Measurements from ENCODE around the gene FAR1. TPM values are rescaled to one million over a fixed set of nuclear protein-coding genes. Genes with fewer than 3 reads are reported as not detected.
A peak's percentile ranks its signal among the peaks of the same experiment; 100 is the strongest.
"Not testable (repeated sequence)": the region's sequence is repeated elsewhere in the genome, so short reads cannot be mapped to it uniquely, and the experiment has no call there.

Gene FAR1, protein sequence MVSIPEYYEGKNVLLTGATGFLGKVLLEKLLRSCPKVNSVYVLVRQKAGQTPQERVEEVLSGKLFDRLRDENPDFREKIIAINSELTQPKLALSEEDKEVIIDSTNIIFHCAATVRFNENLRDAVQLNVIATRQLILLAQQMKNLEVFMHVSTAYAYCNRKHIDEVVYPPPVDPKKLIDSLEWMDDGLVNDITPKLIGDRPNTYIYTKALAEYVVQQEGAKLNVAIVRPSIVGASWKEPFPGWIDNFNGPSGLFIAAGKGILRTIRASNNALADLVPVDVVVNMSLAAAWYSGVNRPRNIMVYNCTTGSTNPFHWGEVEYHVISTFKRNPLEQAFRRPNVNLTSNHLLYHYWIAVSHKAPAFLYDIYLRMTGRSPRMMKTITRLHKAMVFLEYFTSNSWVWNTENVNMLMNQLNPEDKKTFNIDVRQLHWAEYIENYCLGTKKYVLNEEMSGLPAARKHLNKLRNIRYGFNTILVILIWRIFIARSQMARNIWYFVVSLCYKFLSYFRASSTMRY
- 25.1 and 45.2 TPM in 2 replicates for total RNA-seq
- polyA plus RNA-seq = 25.4 and 27.5 TPM in 2 replicates

DNA sequence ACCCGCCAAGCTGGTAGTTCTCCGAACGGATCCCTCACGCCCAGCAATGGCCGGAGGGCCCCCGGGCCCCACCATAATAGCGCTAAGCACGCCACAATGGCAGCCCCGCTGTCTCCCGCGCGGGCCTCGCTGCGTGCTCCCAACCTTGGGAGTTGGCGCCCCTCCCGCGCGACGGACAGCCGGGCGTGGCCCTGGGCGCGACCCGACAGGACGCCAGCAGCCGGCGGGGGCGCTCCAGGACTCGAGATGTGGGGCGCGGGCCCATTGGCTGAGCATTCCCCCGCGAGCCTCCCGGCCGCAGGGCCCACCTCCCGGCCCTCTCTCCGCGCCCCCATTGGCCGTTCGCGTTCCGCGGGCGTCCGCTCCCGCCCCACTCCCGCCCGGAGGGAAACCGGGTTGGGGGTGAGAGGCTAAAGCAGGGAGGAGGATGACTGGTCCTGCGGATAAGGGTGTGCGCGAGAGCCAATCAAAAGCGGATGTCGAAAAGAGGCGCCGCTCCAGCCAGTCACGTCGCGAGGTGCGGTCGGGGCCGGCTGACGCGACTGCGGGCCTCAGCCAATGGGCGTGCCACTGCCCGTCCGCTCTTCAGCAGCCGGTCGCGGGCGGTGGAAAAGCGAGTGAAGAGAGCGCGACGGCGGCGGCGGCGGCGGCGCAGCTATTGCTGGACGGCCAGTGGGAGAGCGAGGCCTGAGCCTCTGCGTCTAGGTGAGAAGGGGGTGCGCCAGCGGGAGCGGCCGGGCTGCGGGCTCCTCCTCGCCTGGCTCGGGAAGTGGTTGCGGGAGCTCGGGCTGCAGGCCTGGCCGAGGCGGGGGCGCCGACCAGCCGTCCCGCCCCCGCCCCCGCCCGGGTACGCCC is at the start of gene FAR1:
FAR1 (plus strand) TSS at position 567 of the 855 bp plus-strand sequence. CDS start 26,098 bp downstream, outside the sequence.
- Histone ChIP-seq H3K36me3 (no peaks in the 10 kb centered on the region), H3K9me3 (ENCODE audit: low read depth) (no peaks in the 10 kb centered on the region), H3K27ac (peak within 1 kb of the TSS; percentile 77), H3K4me1 (ENCODE audit: low read depth) (peaks cover 3% of the 10 kb centered on the region), H3K27me3 (no peaks in the 10 kb centered on the region), H3K4me3 (peak within 1 kb of the TSS; percentile 70)
- TF ChIP-seq, protein P1, sequence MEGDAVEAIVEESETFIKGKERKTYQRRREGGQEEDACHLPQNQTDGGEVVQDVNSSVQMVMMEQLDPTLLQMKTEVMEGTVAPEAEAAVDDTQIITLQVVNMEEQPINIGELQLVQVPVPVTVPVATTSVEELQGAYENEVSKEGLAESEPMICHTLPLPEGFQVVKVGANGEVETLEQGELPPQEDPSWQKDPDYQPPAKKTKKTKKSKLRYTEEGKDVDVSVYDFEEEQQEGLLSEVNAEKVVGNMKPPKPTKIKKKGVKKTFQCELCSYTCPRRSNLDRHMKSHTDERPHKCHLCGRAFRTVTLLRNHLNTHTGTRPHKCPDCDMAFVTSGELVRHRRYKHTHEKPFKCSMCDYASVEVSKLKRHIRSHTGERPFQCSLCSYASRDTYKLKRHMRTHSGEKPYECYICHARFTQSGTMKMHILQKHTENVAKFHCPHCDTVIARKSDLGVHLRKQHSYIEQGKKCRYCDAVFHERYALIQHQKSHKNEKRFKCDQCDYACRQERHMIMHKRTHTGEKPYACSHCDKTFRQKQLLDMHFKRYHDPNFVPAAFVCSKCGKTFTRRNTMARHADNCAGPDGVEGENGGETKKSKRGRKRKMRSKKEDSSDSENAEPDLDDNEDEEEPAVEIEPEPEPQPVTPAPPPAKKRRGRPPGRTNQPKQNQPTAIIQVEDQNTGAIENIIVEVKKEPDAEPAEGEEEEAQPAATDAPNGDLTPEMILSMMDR (IDR thresholded peaks at IDR 0.05; ENCODE audit: low read depth, low read length) = peak; percentile 63
- DNase-seq (ENCODE audit: low read depth in 1 of 2, low spot score in 1 of 2) = peak; percentile 98 to 100

DNA sequence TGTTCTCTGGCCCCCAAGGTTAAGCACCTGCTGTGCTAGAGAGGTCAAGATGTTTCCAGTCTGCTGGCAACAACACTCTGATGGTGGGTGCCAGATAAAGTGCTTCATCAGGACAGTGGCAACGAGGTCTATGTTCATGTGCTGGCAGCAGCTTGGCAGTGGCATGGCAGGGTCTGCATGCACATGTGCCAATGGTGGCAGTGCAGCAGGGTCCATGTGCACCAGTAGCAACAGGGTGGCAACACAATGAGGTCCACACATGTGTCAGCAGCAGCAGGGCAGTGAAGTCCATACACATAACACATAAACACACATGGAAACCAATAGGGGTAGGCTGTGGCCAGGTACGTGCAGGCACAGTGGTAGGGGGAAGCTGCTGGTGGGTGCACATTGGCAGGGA is 48.4 kb upstream of the FAR1 start:
- Histone ChIP-seq H3K9me3 (ENCODE audit: low read depth) (no peaks in the 10 kb centered on the region), H3K36me3 (no peaks in the 10 kb centered on the region), H3K27ac (no peak overlapping the region), H3K4me3 (no peak overlapping the region), H3K4me1 (ENCODE audit: low read depth) (no peaks in the 10 kb centered on the region), H3K27me3 (no peaks in the 10 kb centered on the region)
- TF ChIP-seq, protein P1 (IDR thresholded peaks at IDR 0.05; ENCODE audit: low read depth, low read length) = no peak
- no peak for DNase-seq (ENCODE audit: low read depth in 1 of 2, low spot score in 1 of 2)

DNA sequence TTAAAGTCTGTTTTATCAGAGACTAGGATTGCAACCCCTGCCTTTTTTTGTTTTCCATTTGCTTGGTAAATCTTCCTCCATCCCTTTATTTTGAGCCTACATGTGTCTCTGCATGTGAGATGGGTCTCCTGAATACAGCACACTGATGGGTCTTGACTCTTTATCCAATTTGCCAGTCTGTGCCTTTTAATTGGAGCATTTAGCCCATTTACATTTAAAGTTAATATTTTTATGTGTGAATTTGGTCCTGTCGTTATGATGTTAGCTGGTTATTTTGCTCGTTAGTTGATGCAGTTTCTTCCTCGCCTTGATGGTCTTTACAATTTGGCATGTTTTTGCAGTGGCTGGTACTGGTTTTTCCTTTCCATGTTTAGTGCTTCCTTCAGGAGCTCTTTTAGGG is 41.6 kb upstream of the FAR1 start:
- H3K27me3 ChIP-seq; H3K9me3 ChIP-seq (ENCODE audit: low read depth); H3K4me1 ChIP-seq (ENCODE audit: low read depth); H3K36me3 ChIP-seq; DNase-seq (ENCODE audit: low read depth in 1 of 2, low spot score in 1 of 2); H3K27ac ChIP-seq; H3K4me3 ChIP-seq: not testable (repeated sequence)

DNA sequence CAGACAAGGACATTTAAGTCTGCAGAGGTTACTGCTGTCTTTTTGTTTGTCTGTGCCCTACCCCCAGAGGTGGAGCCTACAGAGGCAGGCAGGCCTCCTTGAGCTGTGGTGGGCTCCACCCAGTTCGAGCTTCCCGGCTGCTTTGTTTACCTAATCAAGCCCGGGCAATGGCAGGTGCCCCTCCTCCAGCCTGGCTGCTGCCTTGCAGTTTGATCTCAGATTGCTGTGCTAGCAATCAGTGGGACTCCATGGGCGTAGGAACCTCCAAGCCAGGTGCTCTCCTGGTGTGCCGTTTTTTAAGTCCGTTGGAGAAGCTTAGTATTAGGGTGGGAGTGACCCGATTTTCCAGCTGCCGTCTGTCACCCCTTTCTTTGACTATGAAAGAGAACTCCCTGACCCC is 39.8 kb upstream of the FAR1 start:
- not testable (repeated sequence) for H3K4me1 ChIP-seq (ENCODE audit: low read depth); H3K4me3 ChIP-seq; H3K36me3 ChIP-seq; H3K27me3 ChIP-seq; H3K27ac ChIP-seq; DNase-seq (ENCODE audit: low read depth in 1 of 2, low spot score in 1 of 2); H3K9me3 ChIP-seq (ENCODE audit: low read depth)

DNA sequence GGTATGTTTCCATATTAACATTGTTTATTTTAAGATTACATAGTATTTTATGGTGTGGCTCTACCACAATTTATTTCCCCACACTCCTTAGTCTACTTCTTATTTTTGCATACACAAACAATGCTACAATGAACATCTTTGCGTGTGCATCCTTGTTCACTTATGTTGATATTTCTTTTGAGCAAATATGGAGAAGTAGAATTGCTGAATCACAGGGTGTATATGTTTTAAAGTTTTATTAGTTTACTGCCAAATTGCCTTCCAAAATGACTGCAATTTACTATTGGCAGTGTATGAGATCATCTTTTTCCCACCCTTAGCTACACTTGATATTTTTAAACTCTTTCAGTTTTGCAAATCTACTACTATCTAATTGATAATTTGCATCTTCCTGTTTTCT is 38.7 kb upstream of the FAR1 start:
- DNase-seq (ENCODE audit: low read depth in 1 of 2, low spot score in 1 of 2) = no peak
- Histone ChIP-seq H3K4me3 (no peak overlapping the region), H3K27ac (no peak overlapping the region), H3K4me1 (ENCODE audit: low read depth) (no peaks in the 10 kb centered on the region), H3K9me3 (ENCODE audit: low read depth) (no peaks in the 10 kb centered on the region), H3K27me3 (no peaks in the 10 kb centered on the region), H3K36me3 (no peaks in the 10 kb centered on the region)
- TF ChIP-seq, protein P1 (IDR thresholded peaks at IDR 0.05; ENCODE audit: low read depth, low read length) = no peak

DNA sequence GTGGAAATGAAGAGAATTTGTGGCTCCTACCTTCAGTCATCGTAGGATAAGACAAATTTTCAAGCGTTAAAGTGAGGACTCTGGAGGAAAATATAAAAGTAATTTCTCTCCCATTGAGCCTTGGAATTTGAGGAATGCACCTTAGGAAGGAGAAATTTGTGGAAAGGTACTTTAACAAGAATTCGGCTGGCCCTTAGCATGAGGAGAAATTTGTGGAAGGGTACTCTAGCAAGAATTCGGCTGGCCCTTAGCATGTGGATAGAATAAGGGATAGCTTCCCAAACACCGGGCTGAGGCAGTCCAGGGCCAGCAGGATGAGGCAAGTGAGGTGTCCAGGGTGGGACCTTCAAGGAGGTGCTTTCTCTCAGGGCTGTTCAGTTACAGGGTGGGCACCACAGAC is 33.2 kb upstream of the FAR1 start:
- no peak for DNase-seq (ENCODE audit: low read depth in 1 of 2, low spot score in 1 of 2)
- Histone ChIP-seq H3K4me3 (no peak overlapping the region), H3K9me3 (ENCODE audit: low read depth) (no peaks in the 10 kb centered on the region), H3K27me3 (no peaks in the 10 kb centered on the region), H3K27ac (no peak overlapping the region), H3K4me1 (ENCODE audit: low read depth) (no peaks in the 10 kb centered on the region), H3K36me3 (no peaks in the 10 kb centered on the region)
- TF ChIP-seq, protein P1 (IDR thresholded peaks at IDR 0.05; ENCODE audit: low read depth, low read length) = no peak

All from cardiac muscle cell (in vitro differentiated cells and primary cell).